Activated CD8-positive, alpha-beta memory T cell treated with anti-CD3 and anti-CD28 coated beads for 48 hours (primary cell): ENCODE results near the gene SLC12A4.
"Not testable (repeated sequence)": the region's sequence is repeated elsewhere in the genome, so short reads cannot be mapped to it uniquely, and the experiment has no call there.

Experiments
- DNase-seq, 3 experiments: peaks; one replicate each; pipeline ENCODE4 v3.0.0-alpha.2; 2020; ENCODE audit warnings: low read depth in 2 of 3, low spot score in 2 of 3

The SLC12A4 gene

DNA sequence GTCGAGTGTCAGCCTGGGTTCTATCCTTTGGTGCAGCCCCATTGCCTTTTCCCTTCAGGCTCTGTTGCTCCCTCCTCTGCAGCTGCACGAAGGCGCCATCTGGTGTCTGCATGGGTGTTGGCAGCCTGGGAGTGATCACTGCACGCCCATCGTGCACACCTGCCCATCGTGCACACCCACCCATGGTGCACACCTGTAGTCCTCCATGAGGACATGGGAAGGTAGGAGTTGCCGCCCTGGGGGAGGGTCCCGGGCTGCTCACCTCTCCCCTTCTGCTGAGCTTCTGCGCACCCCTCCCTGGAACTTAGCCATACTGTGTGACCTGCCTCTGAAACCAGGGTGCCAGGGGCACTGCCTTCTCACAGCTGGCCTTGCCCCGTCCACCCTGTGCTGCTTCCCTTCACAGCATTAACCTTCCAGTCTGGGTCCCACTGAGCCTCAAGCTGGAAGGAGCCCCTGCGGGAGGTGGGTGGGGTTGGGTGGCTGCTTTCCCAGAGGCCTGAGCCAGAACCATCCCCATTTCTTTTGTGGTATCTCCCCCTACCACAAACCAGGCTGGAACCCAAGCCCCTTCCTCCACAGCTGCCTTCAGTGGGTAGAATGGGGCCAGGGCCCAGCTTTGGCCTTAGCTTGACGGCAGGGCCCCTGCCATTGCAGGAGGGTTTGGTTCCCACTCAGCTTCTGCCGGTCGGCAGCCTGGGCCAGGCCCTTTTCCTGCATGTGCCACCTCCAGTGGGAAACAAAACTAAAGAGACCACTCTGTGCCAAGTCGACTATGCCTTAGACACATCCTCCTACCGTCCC lies 39.7 kb downstream of the SLC12A4 start:
- DNase-seq, result peak in 2 of 3 experiments; percentile 49 to 56

DNA sequence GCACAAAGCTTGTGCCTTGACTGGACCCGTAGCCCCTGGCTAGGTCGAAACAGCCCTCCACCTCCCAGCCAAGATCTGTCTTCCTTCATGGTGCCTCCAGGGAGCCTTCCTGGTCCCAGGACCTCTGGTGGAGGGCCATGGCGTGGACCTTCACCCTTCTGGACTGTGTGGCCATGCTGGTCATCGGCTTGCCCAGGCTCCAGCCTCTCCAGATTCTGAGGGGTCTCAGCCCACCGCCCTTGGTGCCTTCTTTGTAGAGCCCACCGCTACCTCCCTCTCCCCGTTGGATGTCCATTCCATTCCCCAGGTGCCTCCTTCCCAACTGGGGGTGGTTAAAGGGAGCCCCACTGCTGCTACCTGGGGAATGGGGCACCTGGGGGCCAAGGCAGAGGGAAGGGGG lies 40.3 kb downstream of the SLC12A4 start:
- no peak for DNase-seq

DNA sequence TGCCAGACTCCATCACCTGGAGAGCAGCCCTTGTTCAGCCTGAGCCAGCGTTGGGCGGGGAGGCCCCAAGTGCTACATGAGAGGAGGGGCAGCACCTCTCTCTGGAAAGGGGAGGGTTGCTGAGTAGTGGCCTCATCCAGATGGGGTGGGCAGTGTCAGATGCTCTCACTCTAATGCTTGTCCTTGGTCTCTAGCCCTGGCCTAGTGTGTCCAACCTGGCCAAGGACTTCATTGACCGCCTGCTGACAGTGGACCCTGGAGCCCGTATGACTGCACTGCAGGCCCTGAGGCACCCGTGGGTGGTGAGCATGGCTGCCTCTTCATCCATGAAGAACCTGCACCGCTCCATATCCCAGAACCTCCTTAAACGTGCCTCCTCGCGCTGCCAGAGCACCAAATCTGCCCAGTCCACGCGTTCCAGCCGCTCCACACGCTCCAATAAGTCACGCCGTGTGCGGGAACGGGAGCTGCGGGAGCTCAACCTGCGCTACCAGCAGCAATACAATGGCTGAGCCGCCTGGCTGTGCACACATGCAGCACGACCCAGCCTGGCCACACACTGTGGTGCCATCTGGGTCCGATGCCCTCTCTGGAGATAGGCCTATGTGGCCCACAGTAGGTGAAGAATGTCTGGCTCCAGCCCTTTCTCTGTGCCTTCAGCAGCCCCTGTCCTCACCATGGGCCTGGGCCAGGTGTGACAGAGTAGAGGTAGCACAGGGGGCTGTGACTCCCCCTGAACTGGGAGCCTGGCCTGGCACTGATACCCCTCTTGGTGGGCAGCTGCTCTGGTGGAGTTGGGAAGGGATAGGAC lies 41.1 kb downstream of the SLC12A4 start:
- DNase-seq, result no peak

DNA sequence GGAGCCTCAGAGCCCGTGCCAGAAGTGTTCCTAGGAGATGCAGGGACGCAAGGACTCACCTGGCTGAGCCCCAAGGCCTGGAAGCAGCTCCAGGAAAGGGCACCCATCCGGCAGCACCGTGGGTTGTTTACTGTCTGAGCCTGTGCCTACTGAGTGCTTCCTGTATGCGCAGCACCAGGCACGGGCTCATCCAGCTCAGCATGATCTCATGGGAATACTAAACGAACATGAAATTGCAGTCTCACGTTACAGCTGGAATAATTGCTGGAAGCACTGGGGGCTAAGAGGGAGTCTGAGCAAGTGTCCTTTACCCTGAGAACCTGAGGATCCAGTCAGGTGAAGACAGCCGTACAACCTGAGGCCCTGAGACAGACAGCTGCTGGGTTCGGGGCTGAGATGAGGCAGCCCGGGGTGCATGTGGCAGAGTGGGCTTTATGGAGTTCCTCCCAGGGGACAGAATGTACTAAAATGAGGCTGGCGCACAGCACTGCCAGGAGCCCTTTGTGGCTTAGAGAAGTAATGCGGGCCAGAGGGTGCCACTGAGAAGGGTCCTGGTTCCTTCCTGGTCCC lies 42.2 kb downstream of the SLC12A4 start:
- no peak for DNase-seq

DNA sequence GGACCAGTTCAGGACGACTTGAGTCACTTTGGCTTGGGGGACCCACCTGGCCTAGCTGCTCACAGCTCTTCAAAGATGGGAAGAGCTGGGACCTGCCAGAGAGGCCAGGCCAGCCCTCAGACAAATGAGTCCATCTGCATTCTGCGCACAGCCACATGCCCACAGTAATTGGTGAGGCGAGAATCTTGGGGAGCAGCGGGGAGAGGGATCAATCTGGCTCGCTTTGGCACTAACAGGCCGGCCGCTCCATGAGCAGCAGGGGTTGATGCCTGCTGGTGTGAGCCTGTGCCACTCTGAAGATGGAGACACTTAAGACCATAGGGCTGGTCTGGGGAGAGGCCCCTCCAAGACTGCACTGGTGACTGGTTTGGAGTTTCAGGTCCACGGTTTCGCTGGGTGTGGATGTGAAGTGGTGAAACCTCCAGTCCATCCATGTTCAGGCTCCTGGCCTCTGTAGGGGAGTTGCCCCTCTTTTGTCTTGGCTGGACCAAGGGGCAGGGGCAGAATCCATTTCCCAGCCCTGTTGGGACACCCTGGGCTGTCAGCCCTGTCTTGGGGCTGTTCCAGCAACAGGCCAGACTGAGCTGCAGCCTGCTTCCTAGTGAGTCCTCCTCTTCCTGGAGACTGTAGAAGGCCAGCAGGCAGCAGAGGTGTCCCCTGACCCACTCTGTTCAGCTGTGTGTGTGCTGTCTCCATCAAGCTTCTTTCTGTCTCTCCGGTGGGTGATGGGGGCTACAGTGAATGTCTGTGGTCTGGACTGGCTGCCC lies 44.1 kb downstream of the SLC12A4 start:
- DNase-seq, result no peak

DNA sequence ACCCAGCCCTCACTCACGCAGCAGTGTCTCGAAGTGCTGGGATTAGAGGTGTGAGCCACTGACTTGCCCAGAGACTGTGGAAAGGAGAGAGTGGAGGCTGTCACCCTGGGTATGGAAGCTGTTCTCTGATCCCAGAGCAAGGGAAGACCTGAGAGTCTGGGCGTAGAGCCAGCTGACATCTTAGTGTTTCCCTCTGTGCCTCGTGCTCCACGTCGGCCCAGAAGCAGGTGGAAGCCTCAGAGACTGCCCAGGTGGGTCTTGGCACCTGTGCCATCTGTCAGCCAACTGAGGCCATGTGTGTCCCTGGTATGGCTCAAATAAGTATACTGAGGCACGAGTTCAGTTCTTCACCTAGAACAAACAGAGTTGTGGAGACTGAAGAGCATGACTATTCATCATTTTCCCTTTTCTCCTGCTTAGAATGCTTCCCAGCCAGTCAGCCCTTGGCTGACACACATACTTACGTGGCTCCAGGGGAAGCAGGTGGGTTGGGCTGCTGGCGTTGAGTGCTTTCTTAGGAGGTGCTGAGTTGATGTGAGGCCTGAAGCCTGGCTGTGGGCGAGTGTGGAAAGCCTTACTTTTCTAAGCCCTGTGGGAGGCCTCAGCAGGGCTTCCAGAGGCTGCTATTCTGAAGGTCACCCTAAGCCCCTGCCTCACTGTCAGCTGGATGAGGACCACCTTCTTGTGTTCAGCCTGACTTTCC lies 44.9 kb downstream of the SLC12A4 start:
- no peak for DNase-seq

DNA sequence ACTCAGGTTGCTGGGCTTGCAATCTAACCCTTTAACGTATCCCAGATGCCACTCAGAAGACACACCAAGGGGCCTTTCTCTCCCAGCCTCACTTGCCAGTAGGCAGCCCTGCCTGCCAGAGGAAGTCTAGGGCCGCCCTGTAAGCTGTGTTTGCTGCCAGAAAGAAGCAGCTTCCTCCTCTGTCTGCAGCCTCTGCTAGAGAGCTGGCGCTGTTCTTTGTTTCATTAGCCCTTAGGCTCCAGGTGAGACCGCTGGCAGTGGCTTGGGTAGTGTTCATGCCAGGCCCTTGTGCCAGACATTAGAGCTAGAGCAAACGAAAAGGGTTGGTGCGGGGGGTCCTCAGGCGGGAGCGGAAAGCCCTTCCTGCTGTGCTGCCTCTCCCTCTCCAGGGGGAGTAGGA lies 45.7 kb downstream of the SLC12A4 start:
- DNase-seq, result no peak

DNA sequence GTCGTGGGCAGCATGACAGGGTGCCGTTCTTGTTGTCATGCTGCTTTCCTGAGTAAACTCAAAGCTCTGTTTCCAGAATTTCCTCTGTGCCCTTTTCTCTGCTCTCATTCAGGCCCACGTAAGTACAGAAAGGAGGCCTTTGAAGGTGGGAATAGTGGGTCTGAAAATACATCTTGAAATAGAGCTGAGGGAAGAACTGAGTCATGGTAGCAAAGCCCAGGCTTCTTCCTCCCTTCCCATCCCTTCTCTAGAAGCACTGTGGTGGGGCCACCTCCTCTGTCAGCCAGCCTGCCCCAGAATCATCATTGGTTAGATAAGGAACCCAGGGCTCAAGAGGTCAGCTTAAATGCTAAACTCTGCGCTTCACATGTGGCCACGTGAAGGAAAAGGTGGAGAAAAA lies 46.2 kb downstream of the SLC12A4 start:
- no peak for DNase-seq

DNA sequence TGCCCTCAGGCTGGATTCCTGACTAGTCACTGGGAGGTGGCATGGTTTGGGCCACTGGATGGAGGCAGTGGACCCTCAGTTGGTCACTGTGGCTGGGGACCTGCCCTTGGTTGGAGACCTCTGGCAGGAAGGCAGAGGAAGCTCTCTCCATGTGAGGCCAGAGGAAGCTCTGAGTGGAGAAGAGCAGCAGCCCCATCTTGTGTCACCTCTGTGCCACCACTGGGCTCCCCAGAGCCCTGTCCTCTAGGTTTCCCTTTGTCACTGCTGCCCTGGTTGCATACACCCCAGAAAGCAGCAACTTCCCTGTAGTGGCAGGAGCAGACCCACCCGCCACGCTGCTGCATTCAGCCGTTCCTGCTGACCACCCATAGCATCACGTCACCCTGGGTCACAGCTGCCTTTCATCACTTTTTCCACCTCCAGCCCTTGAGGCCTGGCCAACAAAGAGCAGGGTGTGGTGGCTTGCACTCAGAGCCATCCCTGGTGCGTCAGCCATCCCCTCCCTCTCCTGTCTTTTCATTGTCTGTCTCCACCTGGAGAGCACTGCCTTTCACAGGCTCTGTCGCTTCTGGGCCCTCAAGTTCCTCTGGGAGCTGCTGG lies 48.7 kb downstream of the SLC12A4 start:
- no peak for DNase-seq

DNA sequence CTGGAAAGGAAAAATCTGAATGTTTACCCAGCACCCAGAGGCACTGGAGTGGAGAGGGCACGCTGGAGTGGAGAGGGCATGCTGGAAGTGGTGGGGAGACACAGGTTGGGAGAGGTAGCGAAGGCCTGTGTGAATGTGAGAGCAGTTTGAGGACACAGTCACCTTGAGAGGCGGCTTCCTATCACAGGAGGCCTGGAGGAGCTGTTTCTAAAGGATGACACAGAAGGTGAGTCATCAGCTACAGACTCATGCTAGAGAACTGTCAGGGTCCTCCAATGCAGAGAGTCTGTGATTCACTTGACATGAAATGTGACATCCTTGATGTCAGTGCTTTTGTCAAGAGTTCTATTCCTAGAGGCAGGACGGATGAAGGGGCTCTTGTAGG lies 50.6 kb downstream of the SLC12A4 start:
- DNase-seq, result no peak

DNA sequence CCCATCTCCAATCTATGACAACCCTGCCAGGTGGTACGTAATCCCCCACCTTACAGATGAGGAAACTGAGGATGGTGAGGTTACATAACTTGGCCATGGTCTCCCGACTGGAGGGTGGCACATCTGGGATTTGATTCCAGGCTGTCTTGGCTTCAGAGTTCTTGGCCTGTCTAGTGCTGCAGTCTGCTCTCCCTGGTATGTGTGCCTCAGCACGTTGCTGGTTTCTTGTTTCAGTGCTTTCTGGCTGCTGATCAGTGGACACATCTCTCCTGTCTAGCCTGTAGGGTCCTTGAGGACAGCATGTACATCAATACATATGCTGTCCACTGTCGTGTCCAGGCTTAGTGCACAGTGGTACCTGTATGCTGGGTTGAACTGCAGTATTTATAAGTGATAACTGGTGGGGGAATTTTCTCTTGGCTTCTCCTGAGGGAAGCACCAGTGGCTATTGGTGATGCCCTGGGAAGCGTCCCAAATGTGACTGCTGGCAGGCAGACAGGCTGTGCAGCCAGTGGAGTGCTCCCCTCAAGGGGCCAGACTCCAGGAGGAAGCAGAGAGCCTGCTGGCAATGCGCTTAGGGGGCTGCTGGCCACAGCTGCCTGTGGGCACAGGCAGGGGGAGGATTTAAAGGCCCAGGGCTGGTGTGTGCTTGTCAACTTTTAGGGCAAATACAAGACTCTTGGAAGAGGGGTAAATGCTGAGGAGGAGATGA lies 51.1 kb downstream of the SLC12A4 start:
- DNase-seq, result no peak

DNA sequence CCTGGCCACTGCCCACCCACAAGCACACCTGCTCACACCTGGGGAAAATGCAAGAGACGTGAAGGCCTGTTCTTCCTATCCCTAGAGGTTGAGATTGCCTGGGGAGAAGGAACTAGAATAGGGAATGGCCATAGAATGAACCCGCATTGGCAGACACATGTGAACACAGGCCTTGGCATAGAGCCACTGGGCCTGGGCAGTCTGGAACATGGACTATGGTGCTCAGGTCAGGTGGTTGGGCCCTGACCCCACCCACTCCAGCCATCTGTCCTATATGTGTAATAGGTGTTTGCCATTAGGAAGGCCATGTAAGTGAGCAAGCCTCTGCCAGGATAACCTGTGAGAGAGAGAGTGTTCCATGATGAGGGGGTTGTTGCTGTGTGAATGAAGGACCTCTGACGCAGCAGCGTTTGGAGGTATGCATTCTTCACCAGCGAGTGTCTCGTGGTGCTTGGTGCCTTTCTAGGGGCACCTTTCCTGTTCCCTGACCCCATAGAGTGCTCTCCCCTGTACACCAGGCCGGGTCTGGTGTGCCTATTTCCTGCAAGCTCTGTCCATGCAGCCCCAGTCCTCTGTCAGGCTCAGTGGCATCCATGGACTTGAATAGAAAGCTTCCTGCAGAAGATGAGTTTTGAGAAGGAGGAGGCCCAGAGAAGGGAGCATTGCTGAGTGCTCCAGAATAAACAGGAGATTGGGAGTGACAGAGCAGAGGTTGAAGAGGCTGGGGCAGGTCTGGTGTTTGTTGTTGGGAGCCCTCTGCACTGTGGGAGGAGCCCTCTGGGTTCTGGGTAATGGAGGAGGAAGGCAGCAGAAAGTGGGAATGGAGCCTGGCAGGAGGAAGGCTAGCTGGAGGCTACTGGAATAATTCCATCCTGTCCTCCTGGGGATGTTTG lies 52.4 kb downstream of the SLC12A4 start:
- no peak for DNase-seq

DNA sequence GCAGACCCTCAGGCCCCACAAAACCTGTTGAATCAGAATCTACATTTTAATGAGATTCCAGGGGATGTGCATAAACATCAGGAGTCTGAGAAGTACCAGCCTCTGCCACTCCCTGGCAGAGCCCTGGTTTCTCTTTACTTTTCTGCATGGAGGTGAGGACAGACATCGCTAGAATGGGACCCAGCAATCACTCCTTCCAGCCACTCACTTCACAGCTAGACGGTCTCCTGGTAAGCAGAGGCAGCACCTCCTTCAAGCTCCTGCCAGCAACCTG lies 53.0 kb downstream of the SLC12A4 start:
- DNase-seq, result not testable (repeated sequence)

DNA sequence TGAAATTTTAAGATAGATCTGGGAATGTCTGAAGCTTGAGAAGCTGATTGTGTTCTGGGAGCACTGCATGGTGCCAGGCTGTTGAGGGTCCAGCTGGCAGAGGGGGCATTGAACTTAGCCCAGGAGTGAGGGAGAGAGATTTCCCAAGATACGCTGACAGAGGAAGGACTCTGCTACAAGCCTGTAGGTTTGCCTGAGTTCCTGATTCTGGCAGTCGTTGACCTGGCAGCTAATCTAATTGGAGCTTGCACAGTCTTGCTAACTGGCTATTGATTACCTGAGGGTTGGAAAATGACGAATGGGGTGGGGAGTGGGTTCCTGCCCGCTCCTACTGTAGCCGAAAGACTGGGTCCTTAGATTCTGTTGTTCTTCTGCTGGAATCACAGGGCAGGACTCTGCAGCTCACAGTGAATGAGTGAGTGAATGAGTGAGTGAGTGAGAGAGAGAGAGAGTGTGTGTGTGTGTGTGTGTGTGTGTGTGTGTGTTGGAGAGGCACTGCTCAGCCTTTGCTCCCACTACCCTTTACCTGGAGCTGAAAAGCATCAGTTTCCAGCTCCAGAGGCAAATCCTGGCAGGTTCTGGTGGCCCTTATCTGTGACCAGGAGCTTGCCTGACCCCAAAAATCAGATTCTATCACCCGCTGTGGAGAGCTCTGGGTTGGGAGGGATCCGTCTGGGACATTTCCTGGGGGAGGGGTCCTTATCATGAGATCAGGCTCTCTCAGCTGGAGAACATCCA lies 53.5 kb downstream of the SLC12A4 start:
- no peak for DNase-seq

DNA sequence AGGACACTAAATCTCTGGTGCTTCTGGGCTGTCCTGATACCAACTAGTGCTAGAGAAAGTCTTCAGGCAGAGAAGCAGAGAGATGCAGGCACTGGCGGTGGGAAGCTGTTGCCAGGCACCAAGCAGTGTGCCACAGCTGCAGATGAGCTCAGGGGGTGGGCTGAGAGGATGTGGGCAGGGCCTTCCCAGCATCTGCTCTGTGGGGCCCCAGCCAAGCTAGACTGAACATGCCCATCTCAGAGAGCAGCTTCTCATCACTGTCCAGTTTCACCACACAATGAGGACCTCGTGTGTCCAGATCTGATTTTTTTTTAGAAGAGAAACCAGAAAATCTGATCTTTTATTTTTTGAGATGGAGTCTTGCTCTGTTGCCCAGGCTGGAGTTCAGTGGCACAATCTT lies 58.3 kb downstream of the SLC12A4 start:
- DNase-seq, result no peak

DNA sequence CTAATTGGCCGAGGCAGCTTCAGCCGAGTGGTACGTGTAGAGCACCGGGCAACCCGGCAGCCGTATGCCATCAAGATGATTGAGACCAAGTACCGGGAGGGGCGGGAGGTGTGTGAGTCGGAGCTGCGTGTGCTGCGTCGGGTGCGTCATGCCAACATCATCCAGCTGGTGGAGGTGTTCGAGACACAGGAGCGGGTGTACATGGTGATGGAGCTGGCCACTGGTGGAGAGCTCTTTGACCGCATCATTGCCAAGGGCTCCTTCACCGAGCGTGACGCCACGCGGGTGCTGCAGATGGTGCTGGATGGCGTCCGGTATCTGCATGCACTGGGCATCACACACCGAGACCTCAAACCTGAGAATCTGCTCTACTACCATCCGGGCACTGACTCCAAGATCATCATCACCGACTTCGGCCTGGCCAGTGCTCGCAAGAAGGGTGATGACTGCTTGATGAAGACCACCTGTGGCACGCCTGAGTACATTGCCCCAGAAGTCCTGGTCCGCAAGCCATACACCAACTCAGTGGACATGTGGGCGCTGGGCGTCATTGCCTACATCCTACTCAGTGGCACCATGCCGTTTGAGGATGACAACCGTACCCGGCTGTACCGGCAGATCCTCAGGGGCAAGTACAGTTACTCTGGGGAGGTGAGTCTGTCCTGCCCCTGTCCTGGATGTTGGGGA lies 59.2 kb downstream of the SLC12A4 start:
- no peak for DNase-seq

DNA sequence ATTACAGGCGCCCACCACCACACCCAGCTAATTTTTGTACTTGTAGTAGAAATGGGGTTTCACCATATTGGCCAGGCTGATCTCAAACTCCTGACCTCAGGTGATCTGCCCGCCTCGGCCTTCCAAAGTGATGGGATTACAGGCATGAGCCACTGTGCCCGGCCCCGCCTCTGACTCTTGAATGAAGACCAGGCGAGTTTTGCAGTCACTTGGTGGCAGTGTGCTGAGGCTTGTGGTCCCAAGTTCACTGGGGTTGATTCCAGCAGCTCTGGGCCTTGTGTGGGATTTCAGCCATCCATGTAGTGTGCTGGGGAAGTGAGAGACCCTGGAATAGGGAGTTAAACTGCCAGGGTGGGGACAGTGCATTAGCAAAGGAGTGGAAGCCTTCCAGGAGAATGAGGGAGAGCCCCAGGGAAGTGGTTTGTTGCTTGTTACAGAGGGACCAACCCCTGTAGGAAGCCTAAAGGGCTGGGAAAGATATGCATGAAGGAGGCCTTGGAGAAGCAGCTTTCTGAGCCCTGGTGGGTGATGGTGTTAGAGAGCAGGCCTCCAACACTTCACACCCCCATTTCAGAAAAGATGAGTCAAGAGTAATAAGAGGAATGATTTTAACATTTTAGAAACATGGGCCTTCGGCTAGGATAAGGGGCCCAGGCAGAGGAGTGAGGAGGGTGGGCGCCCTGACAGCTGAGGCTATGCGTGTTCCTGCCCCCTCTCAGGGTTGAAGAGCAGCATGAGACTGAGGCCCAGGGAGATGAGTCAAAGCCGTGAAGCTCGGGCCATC lies 60.8 kb downstream of the SLC12A4 start:
- no peak for DNase-seq
